H1 (cell line): ENCODE measurements around the gene OR6B2.

ENCODE experiments used
- CTCF ChIP-seq, 3 experiments: IDR thresholded peaks; 1 replicate in 2 of 3; 2 replicates in 1 of 3; pipeline versions ENCODE4 v1.5.1 to v1.6.1; 2011; ENCODE audit warnings: low read length in 3 of 3, mild to moderate bottlenecking in 3 of 3, inconsistent platforms in 2 of 3, low read depth in 1 of 3, moderate library complexity in 1 of 3; ENCODE audit not compliant: insufficient read depth in 1 of 3; ENCODE audit errors: control extremely low read depth in 1 of 3
- EZH2 ChIP-seq: fragments of 200-600 bp; sonication (generic); IDR thresholded peaks from 2 replicates; pipeline ENCODE4 v1.7.1; 2012; ENCODE audit warnings: low read depth, mild to moderate bottlenecking, moderate library complexity, low read length, inconsistent platforms; ENCODE audit not compliant: severe bottlenecking
- GABPA ChIP-seq: IDR thresholded peaks from 2 replicates; pipeline ENCODE4 v1.6.1; 2011; ENCODE audit warnings: mild to moderate bottlenecking, low read length, moderate library complexity, borderline replicate concordance; ENCODE audit not compliant: insufficient read depth
- HDAC6 ChIP-seq: IDR thresholded peaks from one replicate; pipeline ENCODE4 v1.7.1; 2012; ENCODE audit warnings: low read depth, mild to moderate bottlenecking, inconsistent platforms, low read length, moderate library complexity
- MAX ChIP-seq: IDR thresholded peaks from 2 replicates; pipeline ENCODE4 v1.6.1; 2012; ENCODE audit warnings: inconsistent platforms
- POLR2A ChIP-seq, 2 experiments: IDR thresholded peaks; 1 replicate in 1 of 2; 2 replicates in 1 of 2; pipeline ENCODE4 v1.6.1; 2011; ENCODE audit warnings: low read depth in 2 of 2, low read length in 2 of 2, mild to moderate bottlenecking in 2 of 2; ENCODE audit errors: control extremely low read depth in 1 of 2
- RAD21 ChIP-seq, 2 experiments: IDR thresholded peaks in 1 of 2; conservative IDR thresholded peaks in 1 of 2; 2 replicates each; pipeline ENCODE4 v1.6.1; 2011; ENCODE audit warnings: low read depth in 2 of 2, low read length in 2 of 2, improper control_type of control experiment in 1 of 2, inconsistent platforms in 1 of 2, mild to moderate bottlenecking in 1 of 2, moderate library complexity in 1 of 2
- SIN3A ChIP-seq, 2 experiments: IDR thresholded peaks in 1 of 2; conservative IDR thresholded peaks in 1 of 2; 2 replicates each; pipeline ENCODE4 v1.6.1; 2011 to 2012; ENCODE audit warnings: low read length in 2 of 2, improper control_type of control experiment in 1 of 2, low read depth in 1 of 2, mild to moderate bottlenecking in 1 of 2
- SP1 ChIP-seq: IDR thresholded peaks from 2 replicates; pipeline ENCODE4 v1.6.1; 2011; ENCODE audit warnings: low read depth, low read length
- TAF1 ChIP-seq: IDR thresholded peaks from 2 replicates; pipeline ENCODE4 v1.6.1; 2011; ENCODE audit warnings: mild to moderate bottlenecking, low read depth, low read length
- TEAD4 ChIP-seq: IDR thresholded peaks from 2 replicates; pipeline ENCODE4 v1.6.1; 2012; ENCODE audit warnings: low read depth, low read length, inconsistent platforms, mixed read lengths
- YY1 ChIP-seq: IDR thresholded peaks from 2 replicates; pipeline ENCODE4 v1.6.1; 2011; ENCODE audit warnings: low read depth, mild to moderate bottlenecking, low read length
- ZNF274 ChIP-seq: IDR thresholded peaks from 2 replicates; pipeline ENCODE4 v1.7.0; 2012; ENCODE audit warnings: low read length, borderline replicate concordance; ENCODE audit errors: extremely low read depth

DNA sequence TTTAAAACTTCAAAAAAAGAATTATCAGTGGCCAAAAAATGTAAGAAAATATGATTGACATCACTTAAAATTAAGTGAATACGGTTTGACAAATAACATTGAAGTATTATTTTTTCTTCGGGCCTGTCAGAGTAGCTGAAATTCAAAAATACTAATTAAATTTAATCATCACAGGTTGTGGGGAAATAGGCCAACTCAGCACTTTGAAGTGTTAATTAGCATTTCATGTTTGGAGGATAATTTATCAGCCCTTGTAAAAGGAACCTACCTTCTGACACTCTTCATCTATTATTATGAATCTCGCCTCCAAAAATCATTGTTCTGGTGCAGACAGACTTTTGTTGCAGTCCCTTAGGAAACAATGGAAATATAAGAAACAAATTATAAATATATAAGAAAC, 40.7 kb upstream of the OR6B2 start:
- TF ChIP-seq MAX (no peak), POLR2A (IDR thresholded peaks at IDR 0.05; ENCODE audit: control extremely low read depth in 1 of 2, low read depth in 2 of 2, low read length in 2 of 2) (no peak), EZH2 (no peak), CTCF (IDR thresholded peaks at IDR 0.05; ENCODE audit: control extremely low read depth in 1 of 3, insufficient read depth in 1 of 3, low read depth in 1 of 3, low read length in 3 of 3) (no peak), ZNF274 (no peak), HDAC6 (no peak), SP1 (no peak), YY1 (no peak), TAF1 (no peak), GABPA (no peak), SIN3A (conservative IDR thresholded peaks at IDR 0.05 in 1 of 2, IDR thresholded peaks at IDR 0.05 in 1 of 2; ENCODE audit: low read depth in 1 of 2, low read length in 2 of 2) (no peak), TEAD4 (no peak), RAD21 (IDR thresholded peaks at IDR 0.05 in 1 of 2, conservative IDR thresholded peaks at IDR 0.05 in 1 of 2; ENCODE audit: low read depth in 2 of 2, low read length in 2 of 2) (no peak)
